ENCODE data around the gene MAGEB17. TPM values are rescaled to one million over a fixed set of nuclear protein-coding genes. Genes with fewer than 3 reads are reported as not detected.

Gene MAGEB17
- total and polyA plus RNA-seq, 2 of the 8 experiments (the other 6 are each of a cell fraction or from before 2014, with no cell fraction given) = 0.48 to 1.1 TPM

DNA sequence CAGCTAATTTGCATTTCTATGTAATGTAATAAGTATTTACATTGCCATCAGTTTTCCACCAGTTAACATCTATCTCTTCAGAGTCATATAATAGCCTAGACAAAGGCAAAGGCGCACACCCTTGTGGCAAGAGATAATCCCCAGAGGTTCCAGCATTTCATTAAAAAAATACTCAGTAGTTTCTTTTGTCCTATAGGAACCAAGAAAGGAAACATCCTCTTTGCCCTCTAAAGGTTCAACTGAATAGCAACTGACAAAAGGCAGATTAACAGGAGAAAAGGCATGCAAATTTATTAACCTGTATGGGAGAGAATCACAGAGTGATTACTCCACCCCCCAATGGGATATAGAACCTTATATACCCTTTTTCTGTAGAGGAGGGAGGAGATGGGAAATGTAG lies 48.4 kb downstream of the MAGEB17 start (continued):
- TF ChIP-seq, protein P1, sequence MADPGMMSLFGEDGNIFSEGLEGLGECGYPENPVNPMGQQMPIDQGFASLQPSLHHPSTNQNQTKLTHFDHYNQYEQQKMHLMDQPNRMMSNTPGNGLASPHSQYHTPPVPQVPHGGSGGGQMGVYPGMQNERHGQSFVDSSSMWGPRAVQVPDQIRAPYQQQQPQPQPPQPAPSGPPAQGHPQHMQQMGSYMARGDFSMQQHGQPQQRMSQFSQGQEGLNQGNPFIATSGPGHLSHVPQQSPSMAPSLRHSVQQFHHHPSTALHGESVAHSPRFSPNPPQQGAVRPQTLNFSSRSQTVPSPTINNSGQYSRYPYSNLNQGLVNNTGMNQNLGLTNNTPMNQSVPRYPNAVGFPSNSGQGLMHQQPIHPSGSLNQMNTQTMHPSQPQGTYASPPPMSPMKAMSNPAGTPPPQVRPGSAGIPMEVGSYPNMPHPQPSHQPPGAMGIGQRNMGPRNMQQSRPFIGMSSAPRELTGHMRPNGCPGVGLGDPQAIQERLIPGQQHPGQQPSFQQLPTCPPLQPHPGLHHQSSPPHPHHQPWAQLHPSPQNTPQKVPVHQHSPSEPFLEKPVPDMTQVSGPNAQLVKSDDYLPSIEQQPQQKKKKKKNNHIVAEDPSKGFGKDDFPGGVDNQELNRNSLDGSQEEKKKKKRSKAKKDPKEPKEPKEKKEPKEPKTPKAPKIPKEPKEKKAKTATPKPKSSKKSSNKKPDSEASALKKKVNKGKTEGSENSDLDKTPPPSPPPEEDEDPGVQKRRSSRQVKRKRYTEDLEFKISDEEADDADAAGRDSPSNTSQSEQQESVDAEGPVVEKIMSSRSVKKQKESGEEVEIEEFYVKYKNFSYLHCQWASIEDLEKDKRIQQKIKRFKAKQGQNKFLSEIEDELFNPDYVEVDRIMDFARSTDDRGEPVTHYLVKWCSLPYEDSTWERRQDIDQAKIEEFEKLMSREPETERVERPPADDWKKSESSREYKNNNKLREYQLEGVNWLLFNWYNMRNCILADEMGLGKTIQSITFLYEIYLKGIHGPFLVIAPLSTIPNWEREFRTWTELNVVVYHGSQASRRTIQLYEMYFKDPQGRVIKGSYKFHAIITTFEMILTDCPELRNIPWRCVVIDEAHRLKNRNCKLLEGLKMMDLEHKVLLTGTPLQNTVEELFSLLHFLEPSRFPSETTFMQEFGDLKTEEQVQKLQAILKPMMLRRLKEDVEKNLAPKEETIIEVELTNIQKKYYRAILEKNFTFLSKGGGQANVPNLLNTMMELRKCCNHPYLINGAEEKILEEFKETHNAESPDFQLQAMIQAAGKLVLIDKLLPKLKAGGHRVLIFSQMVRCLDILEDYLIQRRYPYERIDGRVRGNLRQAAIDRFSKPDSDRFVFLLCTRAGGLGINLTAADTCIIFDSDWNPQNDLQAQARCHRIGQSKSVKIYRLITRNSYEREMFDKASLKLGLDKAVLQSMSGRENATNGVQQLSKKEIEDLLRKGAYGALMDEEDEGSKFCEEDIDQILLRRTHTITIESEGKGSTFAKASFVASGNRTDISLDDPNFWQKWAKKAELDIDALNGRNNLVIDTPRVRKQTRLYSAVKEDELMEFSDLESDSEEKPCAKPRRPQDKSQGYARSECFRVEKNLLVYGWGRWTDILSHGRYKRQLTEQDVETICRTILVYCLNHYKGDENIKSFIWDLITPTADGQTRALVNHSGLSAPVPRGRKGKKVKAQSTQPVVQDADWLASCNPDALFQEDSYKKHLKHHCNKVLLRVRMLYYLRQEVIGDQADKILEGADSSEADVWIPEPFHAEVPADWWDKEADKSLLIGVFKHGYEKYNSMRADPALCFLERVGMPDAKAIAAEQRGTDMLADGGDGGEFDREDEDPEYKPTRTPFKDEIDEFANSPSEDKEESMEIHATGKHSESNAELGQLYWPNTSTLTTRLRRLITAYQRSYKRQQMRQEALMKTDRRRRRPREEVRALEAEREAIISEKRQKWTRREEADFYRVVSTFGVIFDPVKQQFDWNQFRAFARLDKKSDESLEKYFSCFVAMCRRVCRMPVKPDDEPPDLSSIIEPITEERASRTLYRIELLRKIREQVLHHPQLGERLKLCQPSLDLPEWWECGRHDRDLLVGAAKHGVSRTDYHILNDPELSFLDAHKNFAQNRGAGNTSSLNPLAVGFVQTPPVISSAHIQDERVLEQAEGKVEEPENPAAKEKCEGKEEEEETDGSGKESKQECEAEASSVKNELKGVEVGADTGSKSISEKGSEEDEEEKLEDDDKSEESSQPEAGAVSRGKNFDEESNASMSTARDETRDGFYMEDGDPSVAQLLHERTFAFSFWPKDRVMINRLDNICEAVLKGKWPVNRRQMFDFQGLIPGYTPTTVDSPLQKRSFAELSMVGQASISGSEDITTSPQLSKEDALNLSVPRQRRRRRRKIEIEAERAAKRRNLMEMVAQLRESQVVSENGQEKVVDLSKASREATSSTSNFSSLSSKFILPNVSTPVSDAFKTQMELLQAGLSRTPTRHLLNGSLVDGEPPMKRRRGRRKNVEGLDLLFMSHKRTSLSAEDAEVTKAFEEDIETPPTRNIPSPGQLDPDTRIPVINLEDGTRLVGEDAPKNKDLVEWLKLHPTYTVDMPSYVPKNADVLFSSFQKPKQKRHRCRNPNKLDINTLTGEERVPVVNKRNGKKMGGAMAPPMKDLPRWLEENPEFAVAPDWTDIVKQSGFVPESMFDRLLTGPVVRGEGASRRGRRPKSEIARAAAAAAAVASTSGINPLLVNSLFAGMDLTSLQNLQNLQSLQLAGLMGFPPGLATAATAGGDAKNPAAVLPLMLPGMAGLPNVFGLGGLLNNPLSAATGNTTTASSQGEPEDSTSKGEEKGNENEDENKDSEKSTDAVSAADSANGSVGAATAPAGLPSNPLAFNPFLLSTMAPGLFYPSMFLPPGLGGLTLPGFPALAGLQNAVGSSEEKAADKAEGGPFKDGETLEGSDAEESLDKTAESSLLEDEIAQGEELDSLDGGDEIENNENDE (IDR thresholded peaks at IDR 0.05; ENCODE audit: insufficient replicate concordance, low read length) = peak; percentile 79
